HG03159 (cell line): ENCODE results near the gene FOXI1.
"Not testable (repeated sequence)": the region's sequence is repeated elsewhere in the genome, so short reads cannot be mapped to it uniquely, and the experiment has no call there.

Experiments used
- ATAC-seq: cut with Tn5 transposase; IDR thresholded peaks from one replicate; pipeline ENCODE4 v1.9.1; 2021; ENCODE audit warnings: mild to moderate bottlenecking, moderate library complexity; ENCODE audit not compliant: unreplicated experiment

FOXI1 gene

GRCh38 chr5:170121321-170121720 lies 15.6 kb downstream of the FOXI1 start:
- no peak for ATAC-seq

GRCh38 chr5:170126061-170126460 lies 20.4 kb downstream of the FOXI1 start:
- ATAC-seq: no peak

- ATAC-seq: no peak
Measured at GRCh38 chr5:170126626-170127025, 20.9 kb downstream of the FOXI1 start.

- ATAC-seq: no peak
Measured at GRCh38 chr5:170131235-170131634, 25.5 kb downstream of the FOXI1 start.

GRCh38 chr5:170132269-170132975 lies 26.7 kb downstream of the FOXI1 start:
- ATAC-seq: no peak

GRCh38 chr5:170132976-170133448 lies 27.3 kb downstream of the FOXI1 start:
- ATAC-seq: no peak

GRCh38 chr5:170135796-170136490 lies 30.2 kb downstream of the FOXI1 start:
- ATAC-seq: no peak

GRCh38 chr5:170136506-170136905 lies 30.8 kb downstream of the FOXI1 start:
- ATAC-seq: no peak

- no peak for ATAC-seq
Measured at GRCh38 chr5:170137694-170138214, 32.1 kb downstream of the FOXI1 start.

- no peak for ATAC-seq
Measured at GRCh38 chr5:170138273-170138672, 32.6 kb downstream of the FOXI1 start.

- ATAC-seq: no peak
Measured at GRCh38 chr5:170139786-170140335, 34.2 kb downstream of the FOXI1 start.

- ATAC-seq: not testable (repeated sequence)
Measured at GRCh38 chr5:170141196-170141595, 35.5 kb downstream of the FOXI1 start.

- no peak for ATAC-seq
Measured at GRCh38 chr5:170141636-170142035, 35.9 kb downstream of the FOXI1 start.

- ATAC-seq: no peak
Measured at GRCh38 chr5:170142196-170142595, 36.5 kb downstream of the FOXI1 start.

GRCh38 chr5:170143091-170143490 lies 37.4 kb downstream of the FOXI1 start:
- no peak for ATAC-seq

GRCh38 chr5:170143710-170144109 lies 38.0 kb downstream of the FOXI1 start:
- ATAC-seq: no peak

- no peak for ATAC-seq
Measured at GRCh38 chr5:170144286-170145023, 38.8 kb downstream of the FOXI1 start.

GRCh38 chr5:170145462-170145861 lies 39.8 kb downstream of the FOXI1 start:
- ATAC-seq: no peak

- ATAC-seq: no peak
Measured at GRCh38 chr5:170147051-170147752, 41.5 kb downstream of the FOXI1 start.

GRCh38 chr5:170147753-170148264 lies 42.1 kb downstream of the FOXI1 start:
- no peak for ATAC-seq
